ENCODE data around the gene HDDC3. TPM values are rescaled to one million over a fixed set of nuclear protein-coding genes. Genes with fewer than 3 reads are reported as not detected.

The HDDC3 gene
- total and polyA plus RNA-seq, 2 donors: 18.7 to 25.4 TPM

GRCh38 chr15:90948506-90948905 lies 16.2 kb upstream of the HDDC3 start:
- Histone ChIP-seq H3K9me3 (ENCODE audit: control insufficient read depth in 2 of 2, insufficient read depth in 1 of 2, low read length in 1 of 2) (peaks cover 0 to 5% of the 10 kb centered on the region in 2 donors), H3K4me1 (ENCODE audit: control insufficient read depth in 2 of 2, insufficient read depth in 2 of 2, low read length in 2 of 2) (no peaks in the 10 kb centered on the region), H3K27ac (ENCODE audit: low read depth in 1 of 2, low read length in 1 of 2) (no peak overlapping the region), H3K27me3 (ENCODE audit: control insufficient read depth in 2 of 2, insufficient read depth in 1 of 2, low read length in 1 of 2) (no peaks in the 10 kb centered on the region), H3K36me3 (ENCODE audit: control insufficient read depth in 2 of 2, insufficient read depth in 2 of 2, low read length in 1 of 2) (peaks cover 74 to 75% of the 10 kb centered on the region in 2 donors), H3K4me3 (ENCODE audit: low read length in 2 of 2) (no peak overlapping the region)
- WGBS: 93% methylated on average over 8 of the region's 8 CpGs
- no peak for DNase-seq (ENCODE audit: low read depth in 6 of 9, low spot score in 9 of 9)

DNA sequence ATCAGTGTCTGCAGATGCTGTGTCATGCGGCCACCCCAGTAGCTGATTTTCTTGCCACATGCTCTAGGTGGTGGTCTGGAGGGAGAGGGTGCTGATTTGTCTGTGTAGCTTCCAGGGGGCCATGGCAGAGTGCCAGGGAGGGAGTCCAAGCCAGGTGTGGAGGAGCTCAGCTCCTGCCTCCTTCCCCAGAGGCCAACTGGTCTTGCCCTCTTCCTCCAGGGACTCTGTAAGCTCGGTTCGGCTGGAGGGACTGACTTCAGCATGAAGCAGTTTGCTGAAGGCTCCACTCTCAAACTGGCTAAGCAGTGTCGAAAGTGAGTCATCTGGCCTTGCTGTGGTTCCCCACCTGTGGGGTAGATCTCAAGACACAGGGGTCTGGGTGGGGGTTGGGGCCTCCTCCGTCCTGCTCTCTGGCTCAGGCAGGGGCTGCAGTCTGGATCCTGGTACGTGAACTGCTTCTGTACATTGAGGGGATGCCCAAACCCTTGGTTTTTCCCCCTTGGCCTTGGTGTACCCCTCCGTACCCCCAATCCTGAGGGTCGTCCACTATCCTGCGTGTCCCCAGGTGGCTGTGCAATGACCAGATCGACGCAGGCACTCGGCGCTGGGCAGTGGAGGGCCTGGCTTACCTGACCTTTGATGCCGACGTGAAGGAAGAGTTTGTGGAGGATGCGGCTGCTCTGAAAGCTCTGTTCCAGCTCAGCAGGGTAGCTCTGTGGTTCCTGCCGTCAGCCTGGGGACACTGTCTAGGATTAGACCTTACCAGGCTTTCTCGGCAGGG lies 15.4 kb upstream of the HDDC3 start:
- Histone ChIP-seq H3K9me3 (ENCODE audit: control insufficient read depth in 2 of 2, insufficient read depth in 1 of 2, low read length in 1 of 2) (peaks cover 0 to 5% of the 10 kb centered on the region in 2 donors), H3K27me3 (ENCODE audit: control insufficient read depth in 2 of 2, insufficient read depth in 1 of 2, low read length in 1 of 2) (no peaks in the 10 kb centered on the region), H3K27ac (ENCODE audit: low read depth in 1 of 2, low read length in 1 of 2) (no peak overlapping the region), H3K4me3 (ENCODE audit: low read length in 2 of 2) (no peak overlapping the region), H3K36me3 (ENCODE audit: control insufficient read depth in 2 of 2, insufficient read depth in 2 of 2, low read length in 1 of 2) (peaks cover 75% of the 10 kb centered on the region in 2 donors), H3K4me1 (ENCODE audit: control insufficient read depth in 2 of 2, insufficient read depth in 2 of 2, low read length in 2 of 2) (no peaks in the 10 kb centered on the region)
- 93% methylated on average over 18 of the region's 18 CpGs for WGBS
- no peak for DNase-seq (ENCODE audit: low read depth in 6 of 9, low spot score in 9 of 9)

DNA sequence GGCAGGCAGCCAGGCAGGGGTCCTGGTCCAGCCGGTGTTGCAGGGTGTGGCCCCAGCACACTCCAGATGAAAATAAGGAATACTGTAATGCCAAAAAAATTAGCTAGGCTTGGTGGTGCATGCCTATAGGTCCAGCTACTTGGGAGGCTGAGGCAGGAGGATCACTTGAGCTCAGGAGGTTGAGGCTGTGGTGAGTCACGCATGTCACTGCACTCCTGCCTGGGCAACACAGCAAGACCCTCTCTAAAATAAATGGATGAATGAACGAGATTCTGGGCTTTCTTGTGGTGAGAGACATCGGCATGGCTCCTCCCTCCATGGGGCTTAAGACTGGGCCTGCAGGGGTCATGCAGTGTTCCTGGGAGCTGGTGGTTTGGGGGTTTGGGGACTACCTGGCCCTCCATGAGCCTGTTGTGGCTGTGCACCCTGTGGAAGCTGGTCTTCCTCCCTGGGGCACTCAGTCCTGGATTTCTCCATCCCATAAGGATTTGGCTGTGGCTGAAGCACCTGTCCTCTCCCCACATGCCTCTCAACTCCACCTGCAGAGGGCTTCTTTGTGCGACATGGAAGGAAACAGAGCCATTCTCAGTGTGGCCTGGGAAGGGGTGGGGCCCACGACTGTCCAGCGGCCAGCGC lies 14.7 kb upstream of the HDDC3 start:
- Histone ChIP-seq H3K36me3 (ENCODE audit: control insufficient read depth in 2 of 2, insufficient read depth in 2 of 2, low read length in 1 of 2) (peaks cover 78 to 80% of the 10 kb centered on the region in 2 donors), H3K4me3 (ENCODE audit: low read length in 2 of 2) (no peak overlapping the region), H3K4me1 (ENCODE audit: control insufficient read depth in 2 of 2, insufficient read depth in 2 of 2, low read length in 2 of 2) (no peaks in the 10 kb centered on the region), H3K9me3 (ENCODE audit: control insufficient read depth in 2 of 2, insufficient read depth in 1 of 2, low read length in 1 of 2) (peaks cover 0 to 5% of the 10 kb centered on the region in 2 donors), H3K27ac (ENCODE audit: low read depth in 1 of 2, low read length in 1 of 2) (no peak overlapping the region), H3K27me3 (ENCODE audit: control insufficient read depth in 2 of 2, insufficient read depth in 1 of 2, low read length in 1 of 2) (no peaks in the 10 kb centered on the region)
- no peak for DNase-seq (ENCODE audit: low read depth in 6 of 9, low spot score in 9 of 9)
- 91% methylated on average over 8 of the region's 8 CpGs for WGBS

- Histone ChIP-seq H3K27ac (ENCODE audit: low read depth in 1 of 2, low read length in 1 of 2) (no peak overlapping the region), H3K4me1 (ENCODE audit: control insufficient read depth in 2 of 2, insufficient read depth in 2 of 2, low read length in 2 of 2) (no peaks in the 10 kb centered on the region), H3K36me3 (ENCODE audit: control insufficient read depth in 2 of 2, insufficient read depth in 2 of 2, low read length in 1 of 2) (peaks cover 78% of the 10 kb centered on the region in 2 donors), H3K4me3 (ENCODE audit: low read length in 2 of 2) (no peak overlapping the region), H3K27me3 (ENCODE audit: control insufficient read depth in 2 of 2, insufficient read depth in 1 of 2, low read length in 1 of 2) (no peaks in the 10 kb centered on the region), H3K9me3 (ENCODE audit: control insufficient read depth in 2 of 2, insufficient read depth in 1 of 2, low read length in 1 of 2) (peaks cover 0 to 5% of the 10 kb centered on the region in 2 donors)
- no peak for DNase-seq (ENCODE audit: low read depth in 6 of 9, low spot score in 9 of 9)
- WGBS: 99% methylated on average over 16 of the region's 16 CpGs
Measured at GRCh38 chr15:90946538-90946937, 14.2 kb upstream of the HDDC3 start.

DNA sequence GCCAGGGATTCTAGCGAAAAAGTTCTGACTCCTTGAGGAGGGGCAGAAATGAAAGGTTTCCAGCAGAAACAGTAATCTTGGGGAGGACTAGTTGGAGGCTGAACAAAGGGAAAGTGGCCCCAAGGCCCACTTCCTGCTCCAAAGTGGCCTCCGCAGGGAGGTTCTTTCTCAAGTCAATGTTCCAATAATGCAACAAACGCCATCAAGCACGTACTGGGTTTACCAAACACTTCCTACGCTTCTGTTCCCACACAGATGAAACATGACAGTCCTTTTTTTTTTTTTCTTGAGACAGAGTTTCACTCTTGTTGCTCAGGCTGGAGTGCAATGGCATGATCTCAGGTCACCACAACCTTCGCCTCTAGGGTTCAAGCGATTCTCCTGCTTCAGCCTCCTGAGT lies 12.7 kb upstream of the HDDC3 start:
- 93% methylated on average over 7 of the region's 7 CpGs for WGBS

GRCh38 chr15:90942354-90943120 lies 10.2 kb upstream of the HDDC3 start:
- peaks cover 71 to 74% of the 10 kb centered on the region in 2 donors for H3K36me3 ChIP-seq (ENCODE audit: control insufficient read depth in 2 of 2, insufficient read depth in 2 of 2, low read length in 1 of 2)
- no peak for DNase-seq (ENCODE audit: low read depth in 6 of 9, low spot score in 9 of 9)
- no peaks in the 10 kb centered on the region for H3K27me3 ChIP-seq (ENCODE audit: control insufficient read depth in 2 of 2, insufficient read depth in 1 of 2, low read length in 1 of 2)
- H3K4me3 ChIP-seq (ENCODE audit: low read length in 2 of 2): no peak overlapping the region
- no peaks in the 10 kb centered on the region for H3K4me1 ChIP-seq (ENCODE audit: control insufficient read depth in 2 of 2, insufficient read depth in 2 of 2, low read length in 2 of 2)
- H3K27ac ChIP-seq (ENCODE audit: low read depth in 1 of 2, low read length in 1 of 2): no peak overlapping the region
- 98% methylated on average over 12 of the region's 12 CpGs for WGBS
- H3K9me3 ChIP-seq (ENCODE audit: control insufficient read depth in 2 of 2, insufficient read depth in 1 of 2, low read length in 1 of 2): peaks cover 0 to 5% of the 10 kb centered on the region in 2 donors

More for the DNA sequence above, 12.7 kb upstream of the HDDC3 start:
- Histone ChIP-seq H3K4me1 (ENCODE audit: control insufficient read depth in 2 of 2, insufficient read depth in 2 of 2, low read length in 2 of 2) (no peaks in the 10 kb centered on the region), H3K27ac (ENCODE audit: low read depth in 1 of 2, low read length in 1 of 2) (no peak overlapping the region), H3K36me3 (ENCODE audit: control insufficient read depth in 2 of 2, insufficient read depth in 2 of 2, low read length in 1 of 2) (peaks cover 82 to 83% of the 10 kb centered on the region in 2 donors), H3K27me3 (ENCODE audit: control insufficient read depth in 2 of 2, insufficient read depth in 1 of 2, low read length in 1 of 2) (no peaks in the 10 kb centered on the region), H3K4me3 (ENCODE audit: low read length in 2 of 2) (no peak overlapping the region), H3K9me3 (ENCODE audit: control insufficient read depth in 2 of 2, insufficient read depth in 1 of 2, low read length in 1 of 2) (peaks cover 0 to 5% of the 10 kb centered on the region in 2 donors)
- DNase-seq (ENCODE audit: low read depth in 6 of 9, low spot score in 9 of 9): no peak

DNA sequence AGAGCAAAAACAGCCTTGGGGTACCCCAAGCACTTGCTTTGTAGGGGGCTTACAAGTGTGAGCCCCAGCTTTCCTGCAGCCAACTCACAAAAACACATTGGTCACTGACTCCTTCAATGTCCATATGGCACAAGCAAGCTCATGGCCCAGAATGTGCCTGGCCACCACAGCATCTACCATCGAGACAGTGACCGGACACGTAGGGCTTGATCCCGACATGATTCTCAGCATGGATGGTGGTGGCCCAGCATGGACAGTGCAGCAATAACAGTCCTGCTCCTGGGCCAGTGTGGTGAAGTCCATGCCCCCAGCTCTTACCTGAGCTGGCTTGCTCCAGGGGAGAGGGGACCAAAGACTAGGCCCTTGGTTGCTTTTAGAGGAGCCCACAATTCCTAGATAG lies 8.7 kb upstream of the HDDC3 start:
- peaks cover 3 to 5% of the 10 kb centered on the region in 2 donors for H3K4me1 ChIP-seq (ENCODE audit: control insufficient read depth in 2 of 2, insufficient read depth in 2 of 2, low read length in 2 of 2)
- 98% methylated on average over 4 of the region's 4 CpGs for WGBS
- H3K9me3 ChIP-seq (ENCODE audit: control insufficient read depth in 2 of 2, insufficient read depth in 1 of 2, low read length in 1 of 2): peaks cover 0 to 5% of the 10 kb centered on the region in 2 donors
- no peak for DNase-seq (ENCODE audit: low read depth in 6 of 9, low spot score in 9 of 9)
- H3K36me3 ChIP-seq (ENCODE audit: control insufficient read depth in 2 of 2, insufficient read depth in 2 of 2, low read length in 1 of 2): peaks cover 60 to 61% of the 10 kb centered on the region in 2 donors
- H3K27ac ChIP-seq (ENCODE audit: low read depth in 1 of 2, low read length in 1 of 2): no peak overlapping the region
- no peaks in the 10 kb centered on the region for H3K27me3 ChIP-seq (ENCODE audit: control insufficient read depth in 2 of 2, insufficient read depth in 1 of 2, low read length in 1 of 2)
- no peak overlapping the region for H3K4me3 ChIP-seq (ENCODE audit: low read length in 2 of 2)

- WGBS: 76% methylated on average over 7 of the region's 7 CpGs
- Histone ChIP-seq H3K9me3 (ENCODE audit: control insufficient read depth in 2 of 2, insufficient read depth in 1 of 2, low read length in 1 of 2) (peaks cover 0 to 4% of the 10 kb centered on the region in 2 donors), H3K27me3 (ENCODE audit: control insufficient read depth in 2 of 2, insufficient read depth in 1 of 2, low read length in 1 of 2) (no peaks in the 10 kb centered on the region), H3K36me3 (ENCODE audit: control insufficient read depth in 2 of 2, insufficient read depth in 2 of 2, low read length in 1 of 2) (peaks cover 53 to 57% of the 10 kb centered on the region in 2 donors), H3K27ac (ENCODE audit: low read depth in 1 of 2, low read length in 1 of 2) (no peak overlapping the region), H3K4me3 (ENCODE audit: low read length in 2 of 2) (no peak overlapping the region), H3K4me1 (ENCODE audit: control insufficient read depth in 2 of 2, insufficient read depth in 2 of 2, low read length in 2 of 2) (peaks cover 11 to 14% of the 10 kb centered on the region in 2 donors)
- no peak for DNase-seq (ENCODE audit: low read depth in 6 of 9, low spot score in 9 of 9)
Measured at GRCh38 chr15:90939756-90940155, 7.4 kb upstream of the HDDC3 start.

GRCh38 chr15:90938261-90938660 lies 5.9 kb upstream of the HDDC3 start:
- DNase-seq (ENCODE audit: low read depth in 6 of 9, low spot score in 9 of 9): no peak
- Histone ChIP-seq H3K9me3 (ENCODE audit: control insufficient read depth in 2 of 2, insufficient read depth in 1 of 2, low read length in 1 of 2) (peaks cover 0 to 4% of the 10 kb centered on the region in 2 donors), H3K27ac (ENCODE audit: low read depth in 1 of 2, low read length in 1 of 2) (no peak overlapping the region), H3K36me3 (ENCODE audit: control insufficient read depth in 2 of 2, insufficient read depth in 2 of 2, low read length in 1 of 2) (peaks cover 41 to 47% of the 10 kb centered on the region in 2 donors), H3K4me3 (ENCODE audit: low read length in 2 of 2) (no peak overlapping the region), H3K4me1 (ENCODE audit: control insufficient read depth in 2 of 2, insufficient read depth in 2 of 2, low read length in 2 of 2) (peaks cover 17 to 26% of the 10 kb centered on the region in 2 donors), H3K27me3 (ENCODE audit: control insufficient read depth in 2 of 2, insufficient read depth in 1 of 2, low read length in 1 of 2) (no peaks in the 10 kb centered on the region)
- 98% methylated on average over 5 of the region's 5 CpGs for WGBS
